Measurements from ENCODE around the gene IGFL1.

- no peak for TF ChIP-seq TAF1 (IDR thresholded peaks at IDR 0.05; ENCODE audit: borderline replicate concordance, insufficient read depth, low read length)
- TF ChIP-seq, protein P1, sequence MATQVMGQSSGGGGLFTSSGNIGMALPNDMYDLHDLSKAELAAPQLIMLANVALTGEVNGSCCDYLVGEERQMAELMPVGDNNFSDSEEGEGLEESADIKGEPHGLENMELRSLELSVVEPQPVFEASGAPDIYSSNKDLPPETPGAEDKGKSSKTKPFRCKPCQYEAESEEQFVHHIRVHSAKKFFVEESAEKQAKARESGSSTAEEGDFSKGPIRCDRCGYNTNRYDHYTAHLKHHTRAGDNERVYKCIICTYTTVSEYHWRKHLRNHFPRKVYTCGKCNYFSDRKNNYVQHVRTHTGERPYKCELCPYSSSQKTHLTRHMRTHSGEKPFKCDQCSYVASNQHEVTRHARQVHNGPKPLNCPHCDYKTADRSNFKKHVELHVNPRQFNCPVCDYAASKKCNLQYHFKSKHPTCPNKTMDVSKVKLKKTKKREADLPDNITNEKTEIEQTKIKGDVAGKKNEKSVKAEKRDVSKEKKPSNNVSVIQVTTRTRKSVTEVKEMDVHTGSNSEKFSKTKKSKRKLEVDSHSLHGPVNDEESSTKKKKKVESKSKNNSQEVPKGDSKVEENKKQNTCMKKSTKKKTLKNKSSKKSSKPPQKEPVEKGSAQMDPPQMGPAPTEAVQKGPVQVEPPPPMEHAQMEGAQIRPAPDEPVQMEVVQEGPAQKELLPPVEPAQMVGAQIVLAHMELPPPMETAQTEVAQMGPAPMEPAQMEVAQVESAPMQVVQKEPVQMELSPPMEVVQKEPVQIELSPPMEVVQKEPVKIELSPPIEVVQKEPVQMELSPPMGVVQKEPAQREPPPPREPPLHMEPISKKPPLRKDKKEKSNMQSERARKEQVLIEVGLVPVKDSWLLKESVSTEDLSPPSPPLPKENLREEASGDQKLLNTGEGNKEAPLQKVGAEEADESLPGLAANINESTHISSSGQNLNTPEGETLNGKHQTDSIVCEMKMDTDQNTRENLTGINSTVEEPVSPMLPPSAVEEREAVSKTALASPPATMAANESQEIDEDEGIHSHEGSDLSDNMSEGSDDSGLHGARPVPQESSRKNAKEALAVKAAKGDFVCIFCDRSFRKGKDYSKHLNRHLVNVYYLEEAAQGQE (IDR thresholded peaks at IDR 0.05; ENCODE audit: insufficient read depth in 1 of 2, low read depth in 2 of 2, low read length in 2 of 2), result peak; percentile 85 to 94
- TF ChIP-seq POLR2AphosphoS5 (IDR thresholded peaks at IDR 0.05; ENCODE audit: low read depth, low read length), result no peak
Measured at GRCh38 chr19:46225558-46226004, 4.0 kb upstream of the IGFL1 start.

Measured in PFSK-1 (cell line).